ENCODE results near the gene PPAT. TPM values are rescaled to one million over a fixed set of nuclear protein-coding genes. Genes with fewer than 3 reads are reported as not detected.

PPAT gene
- total RNA-seq, 3 donors from 2014 or later, result 4.7 to 7.9 (median 7.5) TPM

GRCh38 chr4:56430203-56430602 lies 5.2 kb downstream of the PPAT start:
- H3K4me1 ChIP-seq (ENCODE audit: low read depth), result no peaks in the 10 kb centered on the region
- ATAC-seq (no peak), DNase-seq (no peak)
- H3K36me3 ChIP-seq (ENCODE audit: low read depth), result no peaks in the 10 kb centered on the region
- H3K9me3 ChIP-seq, result no peaks in the 10 kb centered on the region
- intact Hi-C loops (cut with DNase I, micrococcal nuclease), result no loop called here
- TF ChIP-seq, protein P1, sequence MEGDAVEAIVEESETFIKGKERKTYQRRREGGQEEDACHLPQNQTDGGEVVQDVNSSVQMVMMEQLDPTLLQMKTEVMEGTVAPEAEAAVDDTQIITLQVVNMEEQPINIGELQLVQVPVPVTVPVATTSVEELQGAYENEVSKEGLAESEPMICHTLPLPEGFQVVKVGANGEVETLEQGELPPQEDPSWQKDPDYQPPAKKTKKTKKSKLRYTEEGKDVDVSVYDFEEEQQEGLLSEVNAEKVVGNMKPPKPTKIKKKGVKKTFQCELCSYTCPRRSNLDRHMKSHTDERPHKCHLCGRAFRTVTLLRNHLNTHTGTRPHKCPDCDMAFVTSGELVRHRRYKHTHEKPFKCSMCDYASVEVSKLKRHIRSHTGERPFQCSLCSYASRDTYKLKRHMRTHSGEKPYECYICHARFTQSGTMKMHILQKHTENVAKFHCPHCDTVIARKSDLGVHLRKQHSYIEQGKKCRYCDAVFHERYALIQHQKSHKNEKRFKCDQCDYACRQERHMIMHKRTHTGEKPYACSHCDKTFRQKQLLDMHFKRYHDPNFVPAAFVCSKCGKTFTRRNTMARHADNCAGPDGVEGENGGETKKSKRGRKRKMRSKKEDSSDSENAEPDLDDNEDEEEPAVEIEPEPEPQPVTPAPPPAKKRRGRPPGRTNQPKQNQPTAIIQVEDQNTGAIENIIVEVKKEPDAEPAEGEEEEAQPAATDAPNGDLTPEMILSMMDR (IDR thresholded peaks at IDR 0.05), result no peak
- no peak overlapping the region for H3K4me3 ChIP-seq

- intact Hi-C loops (cut with DNase I, micrococcal nuclease), result no loop called here
- H3K4me3 ChIP-seq, result no peak overlapping the region
- H3K4me1 ChIP-seq (ENCODE audit: low read depth), result no peaks in the 10 kb centered on the region
- H3K9me3 ChIP-seq, result no peaks in the 10 kb centered on the region
- TF ChIP-seq, protein P1 (IDR thresholded peaks at IDR 0.05), result no peak
- no peak for ATAC-seq
- no peaks in the 10 kb centered on the region for H3K36me3 ChIP-seq (ENCODE audit: low read depth)
- DNase-seq, result no peak
Measured at GRCh38 chr4:56427179-56427578, 8.2 kb downstream of the PPAT start.

DNA sequence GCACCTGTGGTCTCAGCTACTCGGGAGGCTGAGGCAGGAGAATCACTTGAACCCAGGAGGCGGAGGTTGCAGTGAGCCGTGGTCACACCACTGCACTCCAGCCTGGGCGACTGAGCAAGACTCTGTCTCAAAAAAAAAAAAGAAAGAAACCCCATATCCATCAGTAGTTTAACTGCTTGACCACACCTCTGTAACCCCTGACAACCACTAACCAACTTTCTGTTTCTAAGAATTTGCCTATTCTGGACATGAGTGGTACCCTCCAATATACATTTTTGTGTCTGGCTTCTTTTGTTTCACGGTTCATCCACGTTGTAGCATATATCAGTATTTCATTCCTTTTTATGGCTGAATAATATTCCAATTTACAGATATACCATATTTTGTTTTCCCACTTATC lies 9.1 kb downstream of the PPAT start:
- H3K9me3 ChIP-seq, result no peaks in the 10 kb centered on the region
- no peaks in the 10 kb centered on the region for H3K36me3 ChIP-seq (ENCODE audit: low read depth)
- no peaks in the 10 kb centered on the region for H3K4me1 ChIP-seq (ENCODE audit: low read depth)
- ATAC-seq (no peak), DNase-seq (no peak)
- H3K4me3 ChIP-seq, result no peak overlapping the region
- intact Hi-C loops (cut with DNase I, micrococcal nuclease), result no loop called here
- TF ChIP-seq, protein P1 (IDR thresholded peaks at IDR 0.05), result no peak

- DNase-seq (no peak), ATAC-seq (no peak)
- Histone ChIP-seq H3K4me1 (ENCODE audit: low read depth) (no peaks in the 10 kb centered on the region), H3K36me3 (ENCODE audit: low read depth) (no peaks in the 10 kb centered on the region), H3K4me3 (no peak overlapping the region), H3K9me3 (no peaks in the 10 kb centered on the region)
- intact Hi-C loops (cut with DNase I, micrococcal nuclease), result no loop called here
- TF ChIP-seq, protein P1 (IDR thresholded peaks at IDR 0.05), result no peak
Measured at GRCh38 chr4:56425518-56425917, 9.9 kb downstream of the PPAT start.

DNA sequence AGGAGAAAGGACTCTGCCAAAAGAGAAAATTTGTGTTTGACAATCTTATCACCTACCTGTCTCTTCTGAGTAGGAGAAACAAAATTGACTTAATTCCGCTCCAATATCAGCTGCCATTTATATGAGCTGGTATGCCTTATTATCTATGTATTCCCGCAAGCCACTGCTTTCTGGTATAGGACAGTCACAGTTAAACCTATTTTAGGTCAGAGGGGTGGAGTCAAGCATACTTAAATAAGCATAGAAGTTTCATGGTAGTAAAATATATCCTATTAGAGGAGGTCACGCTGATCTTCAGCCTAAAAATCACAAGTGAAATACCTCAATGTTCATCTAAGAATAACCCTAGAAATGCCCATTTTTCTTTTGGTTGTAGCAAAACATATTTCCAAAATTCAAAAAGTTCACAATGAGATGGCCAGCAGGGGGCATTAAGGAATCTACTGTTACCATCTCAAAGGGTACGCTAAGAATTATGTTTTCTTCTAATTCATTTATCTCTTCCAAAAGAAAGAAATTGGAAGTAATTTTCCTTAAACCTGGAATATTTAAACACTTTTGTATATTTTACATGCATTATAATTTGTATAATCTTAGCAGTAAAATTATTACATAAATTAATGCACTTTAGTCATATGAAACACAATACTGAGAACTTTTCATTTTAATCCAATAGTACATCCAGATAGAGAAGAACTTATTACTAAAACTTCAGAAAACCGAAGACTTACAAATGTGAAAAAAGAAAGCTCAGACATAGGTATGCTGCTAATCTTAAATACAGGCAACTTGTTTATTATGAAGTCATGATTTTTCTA lies 10.5 kb downstream of the PPAT start:
- DNase-seq (peak in 1 of 3 donors; percentile 79), ATAC-seq (no peak)
- no peaks in the 10 kb centered on the region for H3K4me1 ChIP-seq (ENCODE audit: low read depth)
- no peaks in the 10 kb centered on the region for H3K9me3 ChIP-seq
- intact Hi-C loops (cut with DNase I, micrococcal nuclease), result no loop called here
- TF ChIP-seq, protein P1 (IDR thresholded peaks at IDR 0.05), result peak; percentile 21
- no peak overlapping the region for H3K4me3 ChIP-seq
- no peaks in the 10 kb centered on the region for H3K36me3 ChIP-seq (ENCODE audit: low read depth)

Measured in mucosa of descending colon (tissue), 3 donors.